ENCODE results near the gene DPH7. TPM values are rescaled to one million over a fixed set of nuclear protein-coding genes. Genes with fewer than 3 reads are reported as not detected.
"Not testable (repeated sequence)": the region's sequence is repeated elsewhere in the genome, so short reads cannot be mapped to it uniquely, and the experiment has no call there.

The DPH7 gene
- total RNA-seq (10 to 100 TPM; 12.6 to 22.0 (median 16.7) TPM), polyA plus RNA-seq (10 to 100 TPM; 13.1 to 23.7 TPM)
- long read RNA-seq, donor 1, transcript DPH7-201 (9 exons, 1,847 nt), result major isoform, 8 of 41 reads
- long read RNA-seq, donor 1, partial matches to known transcripts, result 3 of 41 reads
- long read RNA-seq, donor 1, other reads (novel, unspliced or antisense), result 29 of 41 reads
- long read RNA-seq, donor 2, transcript DPH7-201 (9 exons, 1,847 nt), result major isoform, 19 of 112 reads
- long read RNA-seq, donor 2, partial matches to known transcripts, result 1 of 112 reads
- long read RNA-seq, donor 2, other reads (novel, unspliced or antisense), result 91 of 112 reads
- long read RNA-seq, donor 3, partial matches to known transcripts, result 1 of 23 reads
- long read RNA-seq, donor 3, other reads (novel, unspliced or antisense), result 21 of 23 reads

DNA sequence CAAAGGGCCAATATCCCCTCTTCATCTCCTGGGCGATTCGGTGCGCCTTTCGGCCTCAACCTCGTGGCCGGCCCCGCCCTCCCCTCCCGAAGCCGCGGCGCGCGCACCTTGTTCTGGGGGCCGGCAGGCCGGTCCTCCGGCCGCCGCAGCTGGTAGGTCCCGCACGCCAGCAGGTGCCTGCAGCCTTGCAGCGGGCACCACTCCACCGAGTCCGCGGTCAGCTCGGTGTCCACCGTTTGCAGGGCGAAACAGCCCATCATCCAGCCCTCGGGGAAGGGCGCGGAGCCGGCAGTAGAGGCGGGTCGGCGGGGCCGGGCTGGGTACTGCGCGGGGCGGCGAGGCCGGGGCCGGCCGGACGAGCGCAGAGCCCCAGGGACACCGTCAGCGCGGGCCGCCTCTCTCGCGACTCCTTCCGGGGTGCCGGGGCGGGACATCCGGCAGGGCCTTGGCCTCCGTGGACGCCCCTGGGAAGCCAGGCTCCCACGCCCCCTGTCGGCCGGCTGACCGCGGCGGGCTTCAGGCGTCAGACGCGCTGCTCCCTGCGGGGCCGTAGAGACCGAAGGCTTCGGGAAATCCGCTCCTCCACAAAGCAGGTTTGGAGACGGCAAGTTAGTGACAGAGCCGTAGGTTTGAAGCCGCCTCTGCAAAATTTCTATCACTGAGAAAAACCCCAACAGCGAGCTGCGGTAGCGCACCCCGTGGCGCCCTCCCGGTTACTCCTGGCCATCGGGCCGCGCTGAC is at the start of gene DPH7:
Gene DPH7, minus strand, starts transcription at position 408 of the 741 bp plus-strand sequence. Its CDS starts 148 bp downstream, at position 260.
- peak; percentile 96 to 99 (median 97) for DNase-seq
- ATAC-seq, result peak; percentile 83 to 95 (median 93)
- H3K4me1 ChIP-seq, result peaks cover 7 to 59% (median 40%) of the 10 kb centered on the region in 12 donors
- no peaks in the 10 kb centered on the region for H3K27me3 ChIP-seq
- peak in 1 of 2 donors; percentile 82 for TF ChIP-seq POLR2A (IDR thresholded peaks at IDR 0.05)
- TF ChIP-seq, protein P1, sequence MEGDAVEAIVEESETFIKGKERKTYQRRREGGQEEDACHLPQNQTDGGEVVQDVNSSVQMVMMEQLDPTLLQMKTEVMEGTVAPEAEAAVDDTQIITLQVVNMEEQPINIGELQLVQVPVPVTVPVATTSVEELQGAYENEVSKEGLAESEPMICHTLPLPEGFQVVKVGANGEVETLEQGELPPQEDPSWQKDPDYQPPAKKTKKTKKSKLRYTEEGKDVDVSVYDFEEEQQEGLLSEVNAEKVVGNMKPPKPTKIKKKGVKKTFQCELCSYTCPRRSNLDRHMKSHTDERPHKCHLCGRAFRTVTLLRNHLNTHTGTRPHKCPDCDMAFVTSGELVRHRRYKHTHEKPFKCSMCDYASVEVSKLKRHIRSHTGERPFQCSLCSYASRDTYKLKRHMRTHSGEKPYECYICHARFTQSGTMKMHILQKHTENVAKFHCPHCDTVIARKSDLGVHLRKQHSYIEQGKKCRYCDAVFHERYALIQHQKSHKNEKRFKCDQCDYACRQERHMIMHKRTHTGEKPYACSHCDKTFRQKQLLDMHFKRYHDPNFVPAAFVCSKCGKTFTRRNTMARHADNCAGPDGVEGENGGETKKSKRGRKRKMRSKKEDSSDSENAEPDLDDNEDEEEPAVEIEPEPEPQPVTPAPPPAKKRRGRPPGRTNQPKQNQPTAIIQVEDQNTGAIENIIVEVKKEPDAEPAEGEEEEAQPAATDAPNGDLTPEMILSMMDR (IDR thresholded peaks at IDR 0.05), result peak; percentile 91 to 99 (median 97)
- WGBS, 4 donors, result 1 to 3% (median 2%) methylated on average over 40 to 82 of the region's 82 CpGs
- peak within 1 kb of the TSS; percentile 63 to 99 (median 82) for H3K4me3 ChIP-seq
- H3K27ac ChIP-seq, result peak within 1 kb of the TSS; percentile 51 to 91 (median 85)
- H3K36me3 ChIP-seq, result peaks cover 0 to 55% (median 39%) of the 10 kb centered on the region in 9 donors
- intact Hi-C loops (cut with DNase I), result loop anchor here in 4 of 10 donors (1.0 to 5.0 kb wide), 4 partner anchors 26 to 40 kb away; partner anchors contain the start of genes EHMT1 (in 2 of the 4) and ARRDC1 (in 1 of the 4)
- no peaks in the 10 kb centered on the region for H3K9me3 ChIP-seq

DNA sequence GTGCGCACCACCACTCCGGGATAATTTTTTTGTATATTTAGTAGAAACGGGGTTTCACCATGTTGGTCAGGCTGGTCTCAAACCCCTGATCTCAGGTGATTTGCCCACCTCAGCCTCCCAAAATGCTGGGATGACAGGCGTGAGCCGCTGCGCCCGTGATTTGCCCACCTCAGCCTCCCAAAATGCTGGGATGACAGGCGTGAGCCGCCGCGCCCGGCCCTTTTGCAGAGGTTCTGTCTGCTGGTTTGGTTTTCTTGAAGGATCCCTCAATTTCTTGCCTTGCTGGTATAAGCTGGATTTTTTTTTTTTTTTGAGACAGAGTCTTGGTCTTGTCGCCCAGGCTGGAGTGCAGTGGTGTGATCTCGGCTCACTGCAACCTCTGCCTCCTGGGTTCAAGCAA is 48.7 kb upstream of the DPH7 start:
- not testable (repeated sequence) for ATAC-seq, H3K27ac ChIP-seq, H3K4me3 ChIP-seq, DNase-seq, H3K27me3 ChIP-seq, H3K9me3 ChIP-seq, H3K36me3 ChIP-seq
- peaks cover 0 to 70% (median 25%) of the 10 kb centered on the region in 12 donors for H3K4me1 ChIP-seq
- intact Hi-C loops (cut with DNase I), result loop anchor here in 1 of 10 donors (10.0 kb wide), 1 partner anchor 47 kb away; no protein-coding TSS in a partner anchor
- WGBS, 4 donors, result 94 to 99% (median 97%) methylated on average over 14 of the region's 14 CpGs

DNA sequence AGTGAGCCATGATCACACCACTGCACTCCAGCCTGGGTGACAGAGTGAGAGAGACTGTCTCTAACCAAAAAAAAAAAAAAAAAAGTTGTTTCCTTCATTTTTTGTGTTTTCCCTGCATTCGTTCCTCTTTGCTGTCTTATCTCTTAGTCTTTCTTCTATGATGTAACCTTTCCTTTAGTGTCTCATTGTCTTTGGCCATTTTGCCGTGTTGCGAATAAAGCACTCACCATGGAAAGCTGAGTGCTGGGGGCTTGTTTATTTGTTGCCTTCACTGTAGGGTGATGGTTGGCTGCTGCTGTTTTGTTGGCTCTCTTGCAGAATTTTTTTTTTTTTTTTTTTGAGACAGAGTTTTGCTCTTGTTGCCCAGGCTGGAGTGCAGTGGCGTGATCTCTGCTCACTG is 47.7 kb upstream of the DPH7 start:
- Histone ChIP-seq H3K4me1 (peaks cover 0 to 64% (median 28%) of the 10 kb centered on the region in 12 donors), H3K4me3 (no peak overlapping the region), H3K9me3 (no peaks in the 10 kb centered on the region), H3K27me3 (no peaks in the 10 kb centered on the region), H3K27ac (no peak overlapping the region), H3K36me3 (peaks cover 0 to 7% (median 0%) of the 10 kb centered on the region in 9 donors)
- ATAC-seq (no peak), DNase-seq (no peak)
- no peak for TF ChIP-seq POLR2A (IDR thresholded peaks at IDR 0.05)
- TF ChIP-seq, protein P1 (IDR thresholded peaks at IDR 0.05), result no peak
- intact Hi-C loops (cut with DNase I), result loop anchor here in 1 of 10 donors (10.0 kb wide), 1 partner anchor 48 kb away; no protein-coding TSS in a partner anchor
- WGBS, 4 donors, result 81 to 85% (median 84%) methylated on average over 4 of the region's 4 CpGs

DNA sequence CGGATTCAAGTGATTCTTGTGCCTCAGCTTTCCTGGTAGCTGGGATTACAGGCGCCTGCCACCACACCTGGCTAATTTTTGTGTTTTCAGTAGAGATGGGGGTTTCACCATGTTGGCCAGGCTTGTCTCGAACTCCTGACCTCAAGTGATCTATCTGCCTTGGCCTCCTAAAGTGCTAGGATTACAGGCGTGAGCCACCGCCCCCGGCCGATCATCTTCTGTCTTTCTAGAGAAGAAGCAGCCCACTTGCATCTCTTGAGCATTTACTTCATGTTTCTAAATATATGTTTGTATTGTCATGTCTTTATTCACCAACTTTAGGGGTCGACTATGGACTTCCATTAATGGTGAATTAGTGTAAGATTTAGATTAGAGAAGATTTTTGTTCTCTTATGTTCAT is 43.5 kb upstream of the DPH7 start:
- WGBS, 4 donors, result 80 to 93% (median 85%) methylated on average over 8 of the region's 8 CpGs
- intact Hi-C loops (cut with DNase I), result loop anchor here in 1 of 10 donors (10.0 kb wide), 1 partner anchor 53 kb away; no protein-coding TSS in a partner anchor
- DNase-seq, ATAC-seq, H3K27ac ChIP-seq, H3K36me3 ChIP-seq, H3K9me3 ChIP-seq, H3K27me3 ChIP-seq, H3K4me3 ChIP-seq: not testable (repeated sequence)
- H3K4me1 ChIP-seq, result peaks cover 4 to 51% (median 35%) of the 10 kb centered on the region in 12 donors
